HPDE6-E6E7 (cell line): Measurements from ENCODE around the gene CELF6.
"Not testable (repeated sequence)": the region's sequence is repeated elsewhere in the genome, so short reads cannot be mapped to it uniquely, and the experiment has no call there.

Experiments
- DNase-seq: peaks from one replicate; pipeline ENCODE4 v3.0.0; 2011; ENCODE audit warnings: missing footprints; ENCODE audit errors: extremely low spot score

Gene CELF6

DNA sequence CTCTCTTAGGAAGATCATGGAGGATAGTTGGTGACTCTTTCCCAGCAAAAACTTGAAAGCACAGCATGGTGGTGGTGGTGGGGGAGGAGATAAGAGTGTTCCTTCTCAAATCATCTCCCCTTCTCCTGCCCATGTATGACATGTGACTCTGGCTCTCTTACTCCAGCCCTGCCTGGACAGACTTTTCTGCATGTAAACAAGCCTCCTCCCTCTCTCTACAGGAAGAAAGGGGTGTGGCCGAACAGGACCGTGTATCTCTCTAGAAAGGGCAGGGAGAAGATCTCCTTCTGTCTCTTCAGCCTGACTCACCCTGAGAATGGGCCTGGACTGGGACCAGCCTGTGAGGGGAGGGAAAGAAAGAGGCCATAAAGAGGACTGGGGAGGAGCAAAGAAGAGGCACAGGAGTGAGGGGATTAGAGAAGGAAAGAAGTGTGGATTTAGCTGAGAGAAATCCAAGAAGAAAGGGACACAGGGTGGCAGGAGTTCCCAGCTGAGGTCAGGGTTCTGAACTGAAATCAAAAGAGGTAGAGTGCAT lies 1.5 kb downstream of the CELF6 start:
- DNase-seq = no peak

GRCh38 chr15:72315706-72316370 lies 4.1 kb downstream of the CELF6 start:
- DNase-seq = no peak

DNA sequence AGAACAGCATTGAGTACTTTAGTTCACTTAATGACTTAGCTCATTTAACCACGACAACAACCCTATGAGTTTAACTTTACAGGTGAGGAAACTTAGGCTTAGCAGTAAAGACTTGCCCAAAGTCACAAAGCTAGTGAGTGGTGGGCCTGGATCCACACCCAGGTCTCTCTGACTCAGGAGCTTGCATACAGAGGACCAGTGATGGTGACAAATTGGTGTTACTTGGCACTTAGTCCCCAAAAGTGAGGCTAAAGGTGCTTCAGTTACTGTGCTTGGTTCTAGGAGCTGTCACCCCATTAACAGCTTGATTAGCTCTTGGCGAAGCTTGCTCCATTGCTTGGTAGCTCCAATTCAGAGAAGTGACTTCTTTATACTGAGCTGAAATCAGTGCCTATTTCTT lies 6.1 kb downstream of the CELF6 start:
- no peak for DNase-seq

GRCh38 chr15:72313448-72313840 lies 6.5 kb downstream of the CELF6 start:
- no peak for DNase-seq

GRCh38 chr15:72312605-72313447 lies 7.1 kb downstream of the CELF6 start:
- peak; percentile 77 for DNase-seq

- no peak for DNase-seq
Measured at GRCh38 chr15:72307026-72307425, 12.9 kb downstream of the CELF6 start.

- no peak for DNase-seq
Measured at GRCh38 chr15:72306211-72306785, 13.7 kb downstream of the CELF6 start.

DNA sequence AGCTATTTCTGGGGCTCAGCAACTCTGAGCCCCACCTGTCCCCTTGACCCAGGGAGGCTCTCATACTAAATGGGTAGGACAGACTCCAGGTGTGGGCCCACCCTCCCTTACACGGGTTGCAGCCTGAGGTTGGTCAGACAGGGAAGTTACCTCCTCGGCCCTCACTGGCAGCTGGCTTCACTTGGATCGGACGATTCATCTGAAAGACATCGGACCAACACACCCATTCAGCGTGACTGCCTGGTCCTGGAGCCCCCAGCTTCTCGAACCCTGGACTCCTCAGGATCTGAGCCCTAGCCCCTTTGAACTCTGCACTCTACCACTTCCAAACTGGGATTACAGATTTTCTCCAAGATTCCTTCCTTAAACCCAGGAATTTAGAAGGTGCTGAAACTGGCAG lies 15.4 kb downstream of the CELF6 start:
- DNase-seq = no peak

DNA sequence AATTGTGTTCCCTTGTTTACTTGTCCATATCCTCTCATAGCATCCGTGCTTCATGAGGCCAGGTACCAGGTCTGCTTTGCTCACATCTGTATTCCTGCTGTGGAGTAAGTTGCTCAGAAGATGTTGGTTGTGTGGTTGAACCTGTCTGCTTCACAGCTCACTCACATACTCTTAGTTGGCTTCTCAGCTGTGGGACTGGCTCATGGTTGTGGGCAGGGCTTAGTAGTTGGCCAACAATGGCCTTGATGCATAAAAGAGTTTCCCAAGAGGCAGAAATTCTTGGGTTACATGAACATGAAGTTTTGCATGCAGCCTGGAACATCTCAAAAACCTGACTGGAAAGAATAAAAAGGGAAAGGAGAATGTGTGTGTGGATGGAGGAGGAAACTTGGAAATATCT lies 17.0 kb downstream of the CELF6 start:
- DNase-seq = no peak

DNA sequence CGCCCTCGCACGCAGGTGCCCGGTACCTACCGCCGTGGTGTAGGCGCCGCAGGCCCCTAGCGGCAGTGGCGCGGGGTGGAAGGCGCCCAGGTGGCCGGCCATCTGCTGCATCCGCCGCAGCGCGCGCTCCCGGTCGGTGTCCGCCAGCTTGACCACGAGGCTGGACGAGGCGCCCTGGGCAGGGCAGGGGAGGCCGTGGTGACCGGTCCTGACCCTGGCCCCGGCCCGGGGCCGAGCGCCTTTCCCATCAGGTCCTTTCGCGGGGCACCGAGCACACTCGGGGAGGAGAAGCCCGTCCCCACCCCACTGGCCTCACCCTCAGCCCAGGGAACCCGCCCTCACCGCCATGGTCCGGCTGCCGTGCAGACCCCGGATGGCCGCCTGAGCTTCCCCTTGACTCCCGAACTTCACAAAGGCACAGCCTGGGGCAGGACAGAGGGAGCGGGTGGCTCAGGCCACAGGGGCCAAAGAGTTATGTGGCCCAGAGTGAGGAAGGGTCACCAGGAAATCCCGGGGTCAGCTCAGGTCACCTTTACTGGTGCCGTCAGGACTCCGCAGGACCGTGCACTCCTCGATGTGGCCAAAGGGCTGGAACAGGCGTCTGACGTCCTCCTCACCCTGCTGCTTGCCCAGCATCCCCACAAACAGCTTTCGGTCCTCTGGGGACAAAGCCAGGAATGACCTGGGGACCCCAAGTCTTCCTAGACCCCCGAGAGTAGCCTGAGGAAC lies 30.2 kb downstream of the CELF6 start:
- no peak for DNase-seq

GRCh38 chr15:72288796-72289596 lies 31.0 kb downstream of the CELF6 start:
- no peak for DNase-seq

- no peak for DNase-seq
Measured at GRCh38 chr15:72285927-72286516, 33.9 kb downstream of the CELF6 start.

DNA sequence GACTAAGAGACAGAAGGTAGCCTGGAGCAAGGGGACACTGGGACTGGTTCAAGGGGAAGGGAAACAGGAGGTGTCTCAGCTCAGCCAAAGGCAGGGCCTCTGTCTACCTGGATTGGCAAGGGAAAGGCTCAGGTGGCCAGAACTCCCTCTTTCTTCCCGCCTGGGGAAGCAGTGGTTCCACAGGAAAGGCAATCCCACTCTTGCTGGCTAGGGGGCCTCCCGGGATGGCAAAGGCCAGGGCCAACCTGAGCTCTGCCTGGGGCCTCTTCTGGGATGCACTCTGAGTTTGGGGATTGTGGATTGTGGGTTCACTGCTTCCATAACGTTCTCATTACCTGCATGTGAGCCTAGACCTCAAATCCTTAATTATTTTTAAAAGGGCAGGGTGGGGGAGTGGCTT lies 34.6 kb downstream of the CELF6 start:
- DNase-seq = no peak

GRCh38 chr15:72284781-72285180 lies 35.2 kb downstream of the CELF6 start:
- peak; percentile 22 for DNase-seq

DNA sequence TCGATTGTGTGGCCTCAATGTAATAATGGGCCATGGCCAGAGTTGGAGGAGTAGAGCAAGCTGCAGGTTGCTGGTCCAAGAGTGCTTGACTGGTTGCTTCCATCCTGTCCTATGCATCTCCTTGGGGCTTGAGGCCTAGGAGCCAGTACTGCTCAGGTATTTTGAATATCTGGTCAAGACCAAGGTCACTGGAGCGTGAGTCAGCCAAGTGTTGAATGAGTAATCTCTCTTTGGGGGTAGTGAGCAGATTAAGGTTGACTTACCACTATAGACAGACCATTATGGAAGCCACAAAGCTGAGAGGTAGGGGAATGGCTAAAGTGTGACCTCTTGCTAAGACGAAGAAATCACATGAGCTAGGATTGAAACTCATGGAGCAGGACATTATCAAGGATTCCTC lies 38.2 kb downstream of the CELF6 start:
- no peak for DNase-seq

GRCh38 chr15:72280751-72281150 lies 39.2 kb downstream of the CELF6 start:
- no peak for DNase-seq

DNA sequence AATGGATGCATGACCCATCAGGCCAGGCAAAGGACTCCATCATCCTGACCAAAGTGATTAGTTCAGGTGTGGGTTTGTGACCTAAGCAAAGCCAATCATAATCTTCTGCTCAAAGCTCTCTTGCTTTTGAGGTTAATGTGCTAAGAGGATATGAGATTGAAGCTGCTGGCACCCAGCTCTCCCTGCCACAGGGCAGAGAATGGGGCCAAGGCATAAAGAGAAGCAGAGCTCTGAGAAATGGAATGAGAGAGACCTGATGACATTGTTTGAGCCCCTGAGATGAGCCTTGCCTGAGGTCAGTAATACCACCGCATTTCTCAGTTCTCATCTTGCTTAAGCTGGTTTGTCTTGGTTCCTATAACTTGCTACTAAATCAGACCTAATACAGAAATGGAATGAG lies 41.2 kb downstream of the CELF6 start:
- no peak for DNase-seq

GRCh38 chr15:72276326-72276700 lies 43.6 kb downstream of the CELF6 start:
- DNase-seq = no peak

DNA sequence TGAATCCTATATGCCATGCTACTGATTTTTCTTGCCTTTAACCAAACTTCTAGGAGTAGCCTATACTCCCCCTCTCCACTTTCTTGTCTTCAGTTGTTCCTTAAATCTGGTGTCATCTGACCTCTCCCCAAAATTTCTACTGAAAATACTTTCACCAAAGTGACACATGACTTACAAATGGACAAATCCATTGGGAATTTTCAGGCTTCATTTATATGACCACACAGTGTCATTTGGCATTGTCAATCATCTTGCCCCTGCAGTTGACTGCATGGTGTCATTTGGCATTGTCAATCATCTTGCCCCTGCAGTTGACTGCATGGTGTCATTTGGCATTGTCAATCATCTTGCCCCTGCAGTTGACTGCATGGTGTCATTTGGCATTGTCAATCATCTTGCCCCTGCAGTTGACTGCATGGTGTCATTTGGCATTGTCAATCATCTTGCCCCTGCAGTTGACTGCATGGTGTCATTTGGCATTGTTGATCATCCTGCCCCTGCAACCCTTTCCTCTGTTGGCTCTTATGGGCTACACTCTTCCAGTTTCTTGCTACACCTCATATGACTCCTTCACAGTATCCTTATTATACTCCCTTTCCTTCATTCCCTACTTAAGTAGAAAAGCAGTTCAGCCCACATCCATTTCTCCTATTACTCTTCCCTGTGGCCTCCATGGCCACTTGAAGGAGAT lies 44.2 kb downstream of the CELF6 start:
- not testable (repeated sequence) for DNase-seq

GRCh38 chr15:72272997-72273352 lies 47.0 kb downstream of the CELF6 start:
- DNase-seq = no peak
